ENCODE data around the gene ANKLE2. TPM values are rescaled to one million over a fixed set of nuclear protein-coding genes. Genes with fewer than 3 reads are reported as not detected.

The ANKLE2 gene
- total RNA-seq, 2 donors from 2014 or later = 78.0 to 104 TPM

DNA sequence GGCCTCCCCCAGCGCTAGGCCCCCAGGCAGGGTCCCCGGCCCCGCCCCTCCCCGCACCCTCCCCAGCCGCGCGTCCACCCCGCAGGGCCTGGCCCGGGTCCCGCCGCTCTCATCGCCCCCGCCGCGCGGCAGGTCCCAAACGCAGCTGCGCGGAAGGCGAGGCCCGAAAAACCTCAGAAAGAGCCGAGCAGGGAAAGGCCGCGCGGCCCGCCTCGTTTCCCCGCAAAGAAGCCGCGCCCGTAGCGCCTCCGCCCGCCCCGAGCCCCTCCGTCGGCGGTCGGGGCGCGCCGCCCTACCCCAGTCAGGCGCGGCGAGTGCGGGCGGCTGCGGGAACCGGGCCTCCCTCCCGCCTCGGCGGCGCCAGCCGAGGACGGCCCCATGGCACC, 74.8 kb downstream of the ANKLE2 start:
- DNase-seq (ENCODE audit: low spot score) = no peak

DNA sequence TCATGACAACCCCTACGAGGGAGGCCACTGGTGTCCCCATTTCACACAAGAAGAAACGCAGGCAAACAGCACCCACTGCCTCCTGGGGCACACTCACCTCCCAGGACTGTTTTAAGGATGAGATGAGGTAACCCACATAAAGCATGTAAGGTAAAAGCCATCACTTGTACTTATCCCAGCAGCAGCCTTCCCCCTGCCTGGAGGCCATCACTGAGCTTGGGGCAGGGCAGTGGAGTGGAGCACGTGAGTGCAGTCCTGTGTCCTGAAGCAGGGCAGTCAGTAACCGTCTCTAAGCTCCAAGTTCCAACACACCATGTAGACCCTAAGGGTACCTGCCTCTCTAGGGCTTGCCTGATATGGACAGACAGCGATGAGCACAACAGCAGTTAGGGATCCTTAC, 76.2 kb downstream of the ANKLE2 start:
- Histone ChIP-seq H3K4me3 (no peak overlapping the region), H3K27ac (no peak overlapping the region), H3K4me1 (ENCODE audit: control insufficient read depth in 1 of 2, low read depth in 2 of 2) (peaks cover 5 to 14% of the 10 kb centered on the region in 2 donors), H3K36me3 (no peaks in the 10 kb centered on the region), H3K9me3 (no peaks in the 10 kb centered on the region), H3K27me3 (replicated peaks; ENCODE audit: insufficient read depth) (no peaks in the 10 kb centered on the region)
- TF ChIP-seq, protein P1, sequence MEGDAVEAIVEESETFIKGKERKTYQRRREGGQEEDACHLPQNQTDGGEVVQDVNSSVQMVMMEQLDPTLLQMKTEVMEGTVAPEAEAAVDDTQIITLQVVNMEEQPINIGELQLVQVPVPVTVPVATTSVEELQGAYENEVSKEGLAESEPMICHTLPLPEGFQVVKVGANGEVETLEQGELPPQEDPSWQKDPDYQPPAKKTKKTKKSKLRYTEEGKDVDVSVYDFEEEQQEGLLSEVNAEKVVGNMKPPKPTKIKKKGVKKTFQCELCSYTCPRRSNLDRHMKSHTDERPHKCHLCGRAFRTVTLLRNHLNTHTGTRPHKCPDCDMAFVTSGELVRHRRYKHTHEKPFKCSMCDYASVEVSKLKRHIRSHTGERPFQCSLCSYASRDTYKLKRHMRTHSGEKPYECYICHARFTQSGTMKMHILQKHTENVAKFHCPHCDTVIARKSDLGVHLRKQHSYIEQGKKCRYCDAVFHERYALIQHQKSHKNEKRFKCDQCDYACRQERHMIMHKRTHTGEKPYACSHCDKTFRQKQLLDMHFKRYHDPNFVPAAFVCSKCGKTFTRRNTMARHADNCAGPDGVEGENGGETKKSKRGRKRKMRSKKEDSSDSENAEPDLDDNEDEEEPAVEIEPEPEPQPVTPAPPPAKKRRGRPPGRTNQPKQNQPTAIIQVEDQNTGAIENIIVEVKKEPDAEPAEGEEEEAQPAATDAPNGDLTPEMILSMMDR (IDR thresholded peaks at IDR 0.05) = no peak
- DNase-seq (ENCODE audit: low spot score) (no peak), ATAC-seq (ENCODE audit: insufficient number of reproducible peaks, low FRiP score, low read depth) (no peak)

More for the DNA sequence above, 74.8 kb downstream of the ANKLE2 start:
- Histone ChIP-seq H3K9me3 (no peaks in the 10 kb centered on the region), H3K4me1 (ENCODE audit: control insufficient read depth in 1 of 2, low read depth in 2 of 2) (peaks cover 5 to 18% of the 10 kb centered on the region in 2 donors), H3K27me3 (replicated peaks; ENCODE audit: insufficient read depth) (no peaks in the 10 kb centered on the region), H3K4me3 (peak overlapping the region; percentile 98), H3K27ac (peak overlapping the region; percentile 42 to 71), H3K36me3 (no peaks in the 10 kb centered on the region)
- TF ChIP-seq, protein P1 (IDR thresholded peaks at IDR 0.05) = no peak
- no peak for ATAC-seq (ENCODE audit: insufficient number of reproducible peaks, low FRiP score, low read depth)

DNA sequence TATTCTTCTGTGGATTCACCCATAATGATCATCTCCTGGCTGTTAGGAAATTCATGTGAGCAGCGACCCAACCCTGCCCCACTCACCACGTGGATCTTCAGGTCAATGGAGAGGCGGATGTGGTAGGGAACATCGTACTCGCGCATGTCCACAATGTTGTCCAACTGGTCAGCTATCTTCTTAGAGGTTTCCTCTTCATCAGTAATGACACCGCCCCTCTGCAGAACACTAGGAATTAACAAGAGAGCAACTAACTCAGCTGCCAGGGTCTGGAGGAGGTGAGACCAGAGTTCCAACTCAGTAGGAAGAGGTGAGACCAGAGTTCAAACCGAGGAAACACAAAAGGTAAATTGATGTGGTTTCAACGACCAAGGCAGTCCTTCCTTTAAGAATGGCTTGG, 84.1 kb downstream of the ANKLE2 start:
- no peaks in the 10 kb centered on the region for H3K27me3 ChIP-seq (replicated peaks; ENCODE audit: insufficient read depth)
- no peaks in the 10 kb centered on the region for H3K9me3 ChIP-seq
- TF ChIP-seq, protein P1 (IDR thresholded peaks at IDR 0.05) = no peak
- H3K27ac ChIP-seq = no peak overlapping the region
- no peak for ATAC-seq (ENCODE audit: insufficient number of reproducible peaks, low FRiP score, low read depth)
- DNase-seq (ENCODE audit: low spot score) = no peak
- H3K4me1 ChIP-seq (ENCODE audit: control insufficient read depth in 1 of 2, low read depth in 2 of 2) = no peaks in the 10 kb centered on the region
- H3K4me3 ChIP-seq = no peak overlapping the region
- H3K36me3 ChIP-seq = peaks cover 42% of the 10 kb centered on the region

GRCh38 chr12:132675757-132676432, 85.7 kb downstream of the ANKLE2 start:
- Histone ChIP-seq H3K9me3 (no peaks in the 10 kb centered on the region), H3K4me3 (no peak overlapping the region), H3K4me1 (ENCODE audit: control insufficient read depth in 1 of 2, low read depth in 2 of 2) (no peaks in the 10 kb centered on the region), H3K36me3 (peaks cover 49% of the 10 kb centered on the region), H3K27ac (no peak overlapping the region), H3K27me3 (replicated peaks; ENCODE audit: insufficient read depth) (no peaks in the 10 kb centered on the region)
- DNase-seq (ENCODE audit: low spot score) = no peak
- TF ChIP-seq, protein P1 (IDR thresholded peaks at IDR 0.05) = no peak
- ATAC-seq (ENCODE audit: insufficient number of reproducible peaks, low FRiP score, low read depth) = no peak

Other genes starting within 250 kb of the ANKLE2 start
- gene LRCOL1, start 151.2 kb downstream of the ANKLE2 start, total RNA-seq = not detected
- gene P2RX2, start 143.1 kb downstream of the ANKLE2 start, total RNA-seq = not detected
- gene POLE, start 74.5 kb downstream of the ANKLE2 start, total RNA-seq = 10 to 100 TPM; 41.3 to 45.7 TPM
- 10 to 100 TPM; 56.9 to 62.7 TPM for gene PXMP2, start 74.2 kb downstream of the ANKLE2 start, total RNA-seq
- 10 to 100 TPM; 21.5 to 24.2 TPM for gene PGAM5, start 51.0 kb downstream of the ANKLE2 start, total RNA-seq
- gene GOLGA3, start 67.0 kb upstream of the ANKLE2 start, total RNA-seq = 100 to 1,000 TPM; 125 to 137 TPM
- gene CHFR, start 125.8 kb upstream of the ANKLE2 start, total RNA-seq = 10 to 100 TPM; 72.3 to 75.6 TPM
- gene ZNF605, start 194.5 kb upstream of the ANKLE2 start, total RNA-seq = 10 to 100 TPM in 1 of 2 donors, 1 to 10 TPM in 1; 7.0 to 23.2 TPM
- 10 to 100 TPM in 1 of 2 donors, 1 to 10 TPM in 1; 8.1 to 18.8 TPM for gene ZNF26, start 224.5 kb upstream of the ANKLE2 start, total RNA-seq